ENCODE results near the gene SLC17A4. TPM values are rescaled to one million over a fixed set of nuclear protein-coding genes. Genes with fewer than 3 reads are reported as not detected.

SLC17A4 gene
- total and polyA plus RNA-seq, 2 donors (not counting 3 experiments of a cell fraction or from before 2014, with no cell fraction given), result not detected

GRCh38 chr6:25749837-25750236, 4.7 kb upstream of the SLC17A4 start:
- DNase-seq (ENCODE audit: low read depth, low spot score), result no peak

More at GRCh38 chr6:25749837-25750236, 4.7 kb upstream of the SLC17A4 start:
- Histone ChIP-seq H3K4me1 (ENCODE audit: control insufficient read depth, extremely low read depth, insufficient read depth, low read length) (no peaks in the 10 kb centered on the region), H3K79me2 (ENCODE audit: control insufficient read depth, insufficient read depth, low read length) (no peaks in the 10 kb centered on the region), H3K9ac (replicated peaks; ENCODE audit: extremely low read depth, insufficient read depth, low read length) (no peak overlapping the region), H3K4me2 (ENCODE audit: insufficient read depth, low read length) (no peak overlapping the region), H3K4me3 (replicated peaks in 1 of 3; ENCODE audit: insufficient read depth in 1 of 3, low read depth in 1 of 3, low read length in 3 of 3) (no peak overlapping the region), H3K27me3 (ENCODE audit: control insufficient read depth in 2 of 2, insufficient read depth in 2 of 2, low read length in 2 of 2) (peaks cover 0 to 2% of the 10 kb centered on the region in 2 experiments), H3K9me3 (replicated peaks; ENCODE audit: control insufficient read depth, insufficient read depth, low read length) (no peaks in the 10 kb centered on the region), H2AFZ (ENCODE audit: low read depth, low read length) (no peak overlapping the region), H3K27ac (ENCODE audit: insufficient read depth, low read depth, low read length) (no peak overlapping the region), H4K20me1 (replicated peaks; ENCODE audit: control insufficient read depth, extremely low read depth, insufficient read depth, low read length) (no peaks in the 10 kb centered on the region), H3K36me3 (ENCODE audit: control insufficient read depth in 2 of 2, extremely low read depth in 1 of 2, insufficient read depth in 2 of 2, low read length in 2 of 2) (no peaks in the 10 kb centered on the region), H3K9me1 (replicated peaks; ENCODE audit: control insufficient read depth, extremely low read depth, insufficient read depth, low read length) (no peaks in the 10 kb centered on the region)
- POLR2A ChIA-PET, result no interaction called here
- dilution Hi-C loops (cut with MboI; ENCODE audit: extremely low pct_ligation_motif_present, low sequenced_read_pairs), result no loop called here
- CTCF ChIA-PET, result interaction anchor here (0.6 to 1.3 kb wide), 4 partner anchors 32 to 1371 kb away, joined by 3 to 5 read pairs (median 3); no protein-coding TSS in a partner anchor
- no peak for FAIRE-seq
- TF ChIP-seq GATA2 (IDR thresholded peaks at IDR 0.05; ENCODE audit: insufficient read depth, insufficient read length, low read depth, low read length), result no peak
- no peak for TF ChIP-seq FOS (IDR thresholded peaks at IDR 0.05; ENCODE audit: borderline replicate concordance, insufficient read depth, low read length)
- TF ChIP-seq, protein P1, sequence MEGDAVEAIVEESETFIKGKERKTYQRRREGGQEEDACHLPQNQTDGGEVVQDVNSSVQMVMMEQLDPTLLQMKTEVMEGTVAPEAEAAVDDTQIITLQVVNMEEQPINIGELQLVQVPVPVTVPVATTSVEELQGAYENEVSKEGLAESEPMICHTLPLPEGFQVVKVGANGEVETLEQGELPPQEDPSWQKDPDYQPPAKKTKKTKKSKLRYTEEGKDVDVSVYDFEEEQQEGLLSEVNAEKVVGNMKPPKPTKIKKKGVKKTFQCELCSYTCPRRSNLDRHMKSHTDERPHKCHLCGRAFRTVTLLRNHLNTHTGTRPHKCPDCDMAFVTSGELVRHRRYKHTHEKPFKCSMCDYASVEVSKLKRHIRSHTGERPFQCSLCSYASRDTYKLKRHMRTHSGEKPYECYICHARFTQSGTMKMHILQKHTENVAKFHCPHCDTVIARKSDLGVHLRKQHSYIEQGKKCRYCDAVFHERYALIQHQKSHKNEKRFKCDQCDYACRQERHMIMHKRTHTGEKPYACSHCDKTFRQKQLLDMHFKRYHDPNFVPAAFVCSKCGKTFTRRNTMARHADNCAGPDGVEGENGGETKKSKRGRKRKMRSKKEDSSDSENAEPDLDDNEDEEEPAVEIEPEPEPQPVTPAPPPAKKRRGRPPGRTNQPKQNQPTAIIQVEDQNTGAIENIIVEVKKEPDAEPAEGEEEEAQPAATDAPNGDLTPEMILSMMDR (IDR thresholded peaks at IDR 0.05; ENCODE audit: extremely low read depth in 1 of 2, insufficient read depth in 1 of 2, low read depth in 1 of 2, low read length in 2 of 2), result no peak
- no peak for TF ChIP-seq EZH2 (IDR thresholded peaks at IDR 0.05; ENCODE audit: borderline replicate concordance, low read depth, low read length, severe bottlenecking)
- no peak for TF ChIP-seq MAX (IDR thresholded peaks at IDR 0.05; ENCODE audit: insufficient read depth, insufficient read length)
- TF ChIP-seq MYC (IDR thresholded peaks at IDR 0.05; ENCODE audit: low read depth, low read length), result no peak
- no peak for TF ChIP-seq POLR2A (IDR thresholded peaks at IDR 0.05; ENCODE audit: low read depth, low read length)
- TF ChIP-seq JUN (IDR thresholded peaks at IDR 0.05; ENCODE audit: borderline replicate concordance, insufficient read depth, insufficient read length, low read depth), result no peak
- TF ChIP-seq POLR2AphosphoS5 (IDR thresholded peaks at IDR 0.05; ENCODE audit: insufficient read depth, low read depth, low read length), result no peak
- no TSS peak for BruUV-seq (replicated peaks)
- intact Hi-C loops (cut with micrococcal nuclease), result no loop called here
